GM19099 (cell line): ENCODE data around the gene TMEM145.

ENCODE experiments used
- POLR2A ChIP-seq: IDR thresholded peaks from 3 replicates; pipeline ENCODE4 v1.6.1; 2011; ENCODE audit warnings: low read depth; ENCODE audit not compliant: insufficient read length; ENCODE audit errors: extremely low read depth

TMEM145 gene

GRCh38 chr19:42284066-42284501, 29.0 kb upstream of the TMEM145 start:
- TF ChIP-seq POLR2A: peak; percentile 63

GRCh38 chr19:42284591-42285341, 28.3 kb upstream of the TMEM145 start:
- no peak for TF ChIP-seq POLR2A

GRCh38 chr19:42285541-42285941, 27.6 kb upstream of the TMEM145 start:
- TF ChIP-seq POLR2A: no peak

GRCh38 chr19:42285988-42286348, 27.1 kb upstream of the TMEM145 start:
- no peak for TF ChIP-seq POLR2A

GRCh38 chr19:42286349-42287016, 26.6 kb upstream of the TMEM145 start:
- no peak for TF ChIP-seq POLR2A

GRCh38 chr19:42287017-42287826, 25.9 kb upstream of the TMEM145 start:
- no peak for TF ChIP-seq POLR2A

- no peak for TF ChIP-seq POLR2A
Measured at GRCh38 chr19:42287827-42288107, 25.3 kb upstream of the TMEM145 start.

GRCh38 chr19:42288387-42288786, 24.7 kb upstream of the TMEM145 start:
- no peak for TF ChIP-seq POLR2A

- TF ChIP-seq POLR2A: no peak
Measured at GRCh38 chr19:42288881-42289555, 24.1 kb upstream of the TMEM145 start.

- no peak for TF ChIP-seq POLR2A
Measured at GRCh38 chr19:42289556-42290041, 23.5 kb upstream of the TMEM145 start.

GRCh38 chr19:42290136-42290522, 23.0 kb upstream of the TMEM145 start:
- TF ChIP-seq POLR2A: no peak

- no peak for TF ChIP-seq POLR2A
Measured at GRCh38 chr19:42290523-42291434, 22.3 kb upstream of the TMEM145 start.

GRCh38 chr19:42291435-42291810, 21.7 kb upstream of the TMEM145 start:
- no peak for TF ChIP-seq POLR2A
